Stimulated activated CD4-positive, alpha-beta T cell treated with anti-CD3 and anti-CD28 coated beads, TNF-alpha, amount 100 ng/mL, for 4 hours (primary cell): ENCODE results near the gene ETV5.
"Not testable (repeated sequence)": the region's sequence is repeated elsewhere in the genome, so short reads cannot be mapped to it uniquely, and the experiment has no call there.

Experiments
- DNase-seq, 3 experiments: peaks; one replicate each; pipeline ENCODE4 v3.0.0-alpha.2; 2020; ENCODE audit warnings: low read depth in 3 of 3

ETV5 gene

GRCh38 chr3:186022931-186023330 is 86.0 kb downstream of the ETV5 start:
- DNase-seq = no peak

- DNase-seq = no peak
Measured at GRCh38 chr3:186021673-186022362, 87.1 kb downstream of the ETV5 start.

GRCh38 chr3:186021250-186021649 is 87.6 kb downstream of the ETV5 start:
- not testable (repeated sequence) for DNase-seq

- DNase-seq = not testable (repeated sequence)
Measured at GRCh38 chr3:186019288-186019687, 89.6 kb downstream of the ETV5 start.

- no peak for DNase-seq
Measured at GRCh38 chr3:186014866-186015265, 94.0 kb downstream of the ETV5 start.

GRCh38 chr3:186013312-186013711 is 95.6 kb downstream of the ETV5 start:
- no peak for DNase-seq

- no peak for DNase-seq
Measured at GRCh38 chr3:186012137-186012536, 96.8 kb downstream of the ETV5 start.

- DNase-seq = no peak
Measured at GRCh38 chr3:186004671-186005070, 104.2 kb downstream of the ETV5 start.

GRCh38 chr3:186004209-186004608 is 104.7 kb downstream of the ETV5 start:
- no peak for DNase-seq

- DNase-seq = no peak
Measured at GRCh38 chr3:186003610-186004009, 105.3 kb downstream of the ETV5 start.

- no peak for DNase-seq
Measured at GRCh38 chr3:186002884-186003472, 105.9 kb downstream of the ETV5 start.

GRCh38 chr3:186001842-186002241 is 107.0 kb downstream of the ETV5 start:
- DNase-seq = no peak

GRCh38 chr3:185999221-185999620 is 109.7 kb downstream of the ETV5 start:
- no peak for DNase-seq

- no peak for DNase-seq
Measured at GRCh38 chr3:185998136-185998535, 110.8 kb downstream of the ETV5 start.

- DNase-seq = no peak
Measured at GRCh38 chr3:185997130-185997529, 111.8 kb downstream of the ETV5 start.
